Activated T-helper 17 cell treated with anti-CD3 and anti-CD28 coated beads, Interleukin-2, amount 50 U/mL, for 72 hours (primary cell): Measurements from ENCODE around the gene TRAPPC5. TPM values are rescaled to one million over a fixed set of nuclear protein-coding genes. Genes with fewer than 3 reads are reported as not detected.
A peak's percentile ranks its signal among the peaks of the same experiment; 100 is the strongest.

Source experiments
- ATAC-seq: fragments of 150-1000 bp; cut with Tn5 transposase; replicated peaks from 2 replicates; pipeline ENCODE4 v1.10.0; 2021; ENCODE audit warnings: mild to moderate bottlenecking, moderate library complexity
- H3K27ac Mint-ChIP-seq: one replicate; pipeline ENCODE4 v1.8.0; 2022; ENCODE audit warnings: mixed read lengths
- H3K27me3 Mint-ChIP-seq: one replicate; pipeline ENCODE4 v1.8.0; 2022; ENCODE audit warnings: mixed read lengths
- H3K36me3 Mint-ChIP-seq: one replicate; pipeline ENCODE4 v1.8.0; 2022; ENCODE audit warnings: low read depth, mild to moderate bottlenecking, mixed read lengths
- H3K4me1 Mint-ChIP-seq: one replicate; pipeline ENCODE4 v1.8.0; 2022; ENCODE audit warnings: mixed read lengths
- H3K4me3 Mint-ChIP-seq: one replicate; pipeline ENCODE4 v1.8.0; 2022; ENCODE audit warnings: mild to moderate bottlenecking, mixed read lengths
- H3K9me3 Mint-ChIP-seq: one replicate; pipeline ENCODE4 v1.8.0; 2022; ENCODE audit warnings: mixed read lengths
- total RNA-seq, 2 donors: library from RNA; stranded (reverse); gene quantifications; one replicate each; pipeline ENCODE4 v1.2.3, GENCODE V29; 2022

The TRAPPC5 gene
- 10 to 100 TPM; 61.8 to 82.5 TPM for total RNA-seq

DNA sequence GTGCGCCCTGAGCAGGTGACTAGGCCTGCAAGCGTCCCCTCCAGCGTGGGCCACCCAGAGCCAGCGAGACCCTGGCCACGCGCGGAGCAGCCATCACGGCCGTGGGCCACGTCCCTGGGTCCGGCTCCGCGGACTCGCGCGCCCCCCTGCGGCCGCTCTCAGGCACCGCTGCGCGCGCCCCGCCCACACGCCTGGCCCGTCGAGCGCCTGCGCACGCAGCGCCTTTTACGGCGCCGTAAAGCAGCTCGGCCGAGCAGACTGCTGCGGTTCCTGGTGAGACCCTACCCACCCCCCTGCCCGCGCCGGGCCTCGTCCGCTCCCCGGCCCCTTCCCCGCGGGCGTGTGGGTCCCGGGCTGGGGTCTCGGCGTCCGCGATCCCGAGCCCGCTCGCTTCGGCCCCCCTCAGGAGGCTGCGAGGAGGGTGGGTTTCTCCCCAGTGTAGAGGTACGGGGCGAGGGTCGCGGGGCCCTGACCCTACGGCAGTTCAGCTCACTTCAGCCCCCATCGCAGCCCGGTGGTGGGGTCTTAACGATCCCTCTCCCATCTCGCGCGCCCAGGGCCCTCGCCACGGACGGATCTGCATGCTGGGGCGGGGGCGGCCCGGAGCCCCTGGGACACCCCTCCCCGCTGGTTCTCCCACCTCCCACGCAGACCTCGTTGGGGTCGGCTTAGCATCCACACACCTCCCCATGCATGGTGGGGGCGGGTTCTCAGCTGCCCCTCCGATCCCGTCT is at the start of gene TRAPPC5:
TSS of gene TRAPPC5 (plus strand) at position 228 of the 734 bp plus-strand sequence. CDS start 1,421 bp downstream, outside the sequence.
- ATAC-seq, result peak; percentile 43
- H3K4me3 Mint-ChIP-seq, result peak within 1 kb of the TSS; percentile 86
- H3K27ac Mint-ChIP-seq, result peak within 1 kb of the TSS; percentile 93
- H3K27me3 Mint-ChIP-seq, result peaks cover 9% of the 10 kb centered on the region
- H3K9me3 Mint-ChIP-seq, result no peaks in the 10 kb centered on the region
- H3K36me3 Mint-ChIP-seq, result peaks cover 39% of the 10 kb centered on the region
- peaks cover 13% of the 10 kb centered on the region for H3K4me1 Mint-ChIP-seq

DNA sequence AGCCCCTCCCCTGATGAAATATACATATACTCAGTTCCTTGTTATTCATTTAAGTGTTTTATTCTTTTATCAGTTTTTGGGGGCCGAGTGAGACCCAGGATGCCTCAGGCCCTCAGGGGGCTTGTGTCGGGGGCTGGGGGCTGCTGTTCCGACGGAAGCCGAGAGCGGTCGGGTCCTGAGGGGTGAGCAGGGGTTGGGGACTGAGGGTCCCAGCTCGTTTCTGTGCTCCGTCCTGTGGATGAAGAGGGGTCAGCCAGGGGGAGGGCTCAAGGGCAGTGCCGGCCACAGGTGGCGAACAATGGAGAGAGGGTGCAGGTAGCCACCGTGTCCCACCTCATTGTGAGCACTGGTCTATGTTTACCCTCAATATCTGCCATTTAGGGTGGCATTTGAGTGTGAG is 49.1 kb upstream of the TRAPPC5 start:
- H3K27me3 Mint-ChIP-seq, result no peaks in the 10 kb centered on the region

DNA sequence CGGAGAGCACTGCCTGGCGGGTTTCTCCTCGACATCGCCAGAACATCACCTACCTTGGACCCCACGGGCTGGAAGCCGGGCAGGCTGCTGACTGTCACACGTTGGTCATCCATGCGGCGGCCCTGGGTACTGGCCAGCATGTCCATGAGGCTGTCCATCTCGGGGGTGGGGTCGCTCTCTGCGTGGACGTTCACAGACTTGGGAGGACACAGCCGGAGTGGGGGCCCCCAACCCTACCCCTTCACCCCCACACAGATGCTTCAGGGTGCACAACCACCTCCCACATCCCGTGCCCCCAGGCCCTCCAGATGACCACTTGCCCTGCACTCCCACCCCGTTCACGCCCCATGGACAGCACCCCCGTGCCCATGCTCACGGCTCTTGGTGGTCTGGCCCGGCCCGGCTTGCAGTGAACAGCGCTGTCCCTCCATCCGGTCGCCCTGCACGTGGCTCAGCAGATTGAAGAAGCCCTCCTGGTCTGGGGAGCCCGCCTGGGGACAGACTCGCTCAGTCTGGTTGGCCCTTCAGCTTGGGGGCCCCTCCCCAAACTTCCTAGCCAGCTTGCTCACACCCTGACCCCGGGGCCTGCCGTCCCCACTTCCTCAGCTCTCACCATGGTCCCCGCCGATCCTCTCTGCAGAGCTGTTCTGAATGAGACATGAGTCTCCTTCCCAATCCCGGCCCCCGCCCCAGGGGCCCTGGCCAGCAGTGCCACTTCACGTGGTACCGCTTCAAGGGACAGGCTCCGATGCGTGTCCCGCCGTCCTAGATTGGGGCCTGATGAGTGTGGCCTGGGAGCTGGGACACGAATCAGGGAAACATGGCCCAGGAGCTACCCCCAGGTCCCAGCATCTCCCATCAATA is 48.1 kb upstream of the TRAPPC5 start:
- peaks cover 34% of the 10 kb centered on the region for H3K36me3 Mint-ChIP-seq
- no peaks in the 10 kb centered on the region for H3K27me3 Mint-ChIP-seq
- no peaks in the 10 kb centered on the region for H3K9me3 Mint-ChIP-seq
- ATAC-seq, result no peak
- H3K4me1 Mint-ChIP-seq, result peaks cover 22% of the 10 kb centered on the region
- H3K4me3 Mint-ChIP-seq, result no peak overlapping the region
- no peak overlapping the region for H3K27ac Mint-ChIP-seq

More for the DNA sequence above, 49.1 kb upstream of the TRAPPC5 start:
- peaks cover 22% of the 10 kb centered on the region for H3K4me1 Mint-ChIP-seq
- peaks cover 37% of the 10 kb centered on the region for H3K36me3 Mint-ChIP-seq
- H3K4me3 Mint-ChIP-seq, result peak overlapping the region; percentile 16
- H3K27ac Mint-ChIP-seq, result no peak overlapping the region
- no peak for ATAC-seq
- no peaks in the 10 kb centered on the region for H3K9me3 Mint-ChIP-seq

GRCh38 chr19:7633698-7634097 is 46.9 kb upstream of the TRAPPC5 start, which contains the start of gene PCP2:
TSS of gene PCP2 (minus strand) at chr19:7633719. CDS start at chr19:7633457, 262 bp downstream.
- H3K4me1 Mint-ChIP-seq, result peaks cover 16% of the 10 kb centered on the region
- peaks cover 34% of the 10 kb centered on the region for H3K36me3 Mint-ChIP-seq
- H3K27me3 Mint-ChIP-seq, result no peaks in the 10 kb centered on the region
- H3K4me3 Mint-ChIP-seq, result peak within 1 kb of the TSS; percentile 83
- H3K27ac Mint-ChIP-seq, result peak within 1 kb of the TSS; percentile 28
- ATAC-seq, result no peak
- no peaks in the 10 kb centered on the region for H3K9me3 Mint-ChIP-seq

DNA sequence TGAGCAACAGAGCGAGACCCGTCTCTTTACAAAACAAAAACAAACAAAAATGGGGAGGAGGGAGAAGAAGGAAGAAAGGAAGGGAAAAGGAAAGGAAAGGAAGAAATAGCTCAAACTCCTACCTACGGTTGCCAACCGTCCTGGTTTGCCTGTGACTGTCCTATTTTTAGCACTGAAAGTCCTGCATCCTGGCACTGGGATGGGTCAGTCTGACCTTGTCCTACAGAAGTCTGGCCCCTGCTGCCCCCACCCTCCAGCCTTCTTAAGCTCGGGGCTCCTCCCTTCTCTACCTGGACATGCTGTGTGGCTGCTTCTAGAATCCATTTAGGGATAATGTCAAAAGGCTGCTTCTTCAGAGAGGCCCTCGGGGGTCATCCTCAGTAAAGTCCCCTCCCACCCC is 45.0 kb upstream of the TRAPPC5 start:
- peak overlapping the region; percentile 83 for H3K4me3 Mint-ChIP-seq
- no peak for ATAC-seq
- H3K9me3 Mint-ChIP-seq, result no peaks in the 10 kb centered on the region
- peaks cover 39% of the 10 kb centered on the region for H3K36me3 Mint-ChIP-seq
- peak overlapping the region; percentile 88 for H3K27ac Mint-ChIP-seq
- H3K4me1 Mint-ChIP-seq, result peaks cover 15% of the 10 kb centered on the region
- H3K27me3 Mint-ChIP-seq, result no peaks in the 10 kb centered on the region

DNA sequence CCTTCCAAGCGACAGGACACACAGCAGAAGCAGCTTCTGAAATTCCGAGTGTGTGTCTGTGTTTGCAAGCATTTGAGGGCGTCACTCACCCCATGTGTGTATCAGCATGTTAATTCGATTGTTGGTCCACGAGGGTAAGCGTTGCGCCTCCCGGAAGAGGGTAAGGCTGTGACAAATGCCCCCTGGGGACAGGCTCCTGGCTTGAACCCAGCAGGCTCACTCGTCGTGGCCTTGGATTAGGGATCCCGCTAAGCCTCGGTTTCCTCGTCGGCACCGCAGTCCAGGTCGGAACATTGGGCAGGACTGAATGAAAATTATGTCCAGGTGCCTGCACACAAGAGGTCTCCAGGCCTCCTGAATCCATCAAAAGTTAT is 44.3 kb upstream of the TRAPPC5 start:
- Mint-ChIP-seq H3K4me1 (peaks cover 15% of the 10 kb centered on the region), H3K36me3 (peaks cover 39% of the 10 kb centered on the region), H3K4me3 (peak overlapping the region; percentile 83), H3K9me3 (no peaks in the 10 kb centered on the region), H3K27ac (peak overlapping the region; percentile 88), H3K27me3 (no peaks in the 10 kb centered on the region)
- ATAC-seq, result no peak

DNA sequence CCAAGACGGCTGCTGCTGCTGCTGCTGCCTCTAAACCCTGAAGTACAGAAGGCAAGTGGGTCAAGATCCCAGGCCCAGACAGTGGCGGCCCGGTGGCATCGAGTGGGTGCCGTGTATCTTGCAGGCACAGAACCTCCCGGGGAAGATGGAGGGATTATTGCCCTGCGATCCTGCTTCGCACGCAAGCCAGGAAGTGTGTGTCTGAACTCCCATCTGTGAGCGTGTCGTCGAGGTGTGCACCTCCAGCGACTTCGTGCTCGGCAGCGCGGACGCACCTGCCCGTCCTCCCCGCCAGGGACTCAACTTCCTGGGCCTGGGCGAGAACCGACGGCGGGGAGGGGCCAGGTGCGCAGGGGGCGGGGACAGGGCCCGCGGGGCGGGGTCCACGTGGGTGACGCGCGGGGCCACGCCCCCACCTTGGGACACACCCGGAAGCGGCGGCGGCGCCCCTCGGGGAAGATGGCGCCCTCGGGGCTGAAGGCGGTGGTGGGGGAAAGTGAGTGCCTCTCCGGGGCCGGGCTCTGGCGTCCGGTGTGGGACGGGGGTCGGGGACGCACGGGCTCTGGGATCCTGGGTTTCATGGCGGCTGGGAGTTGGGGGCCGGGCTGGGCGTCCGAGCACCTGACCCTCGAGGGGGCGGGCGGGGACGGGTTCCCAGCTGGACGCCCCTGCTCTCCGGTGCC is 43.8 kb upstream of the TRAPPC5 start, which contains the start of gene STXBP2:
TSS of gene STXBP2 (plus strand) at position 420 of the 683 bp plus-strand sequence. CDS start at position 460, 40 bp downstream.
- peaks cover 15% of the 10 kb centered on the region for H3K4me1 Mint-ChIP-seq

GRCh38 chr19:7637374-7638256 is 43.0 kb upstream of the TRAPPC5 start:
- H3K27me3 Mint-ChIP-seq, result no peaks in the 10 kb centered on the region
- no peaks in the 10 kb centered on the region for H3K9me3 Mint-ChIP-seq
- peaks cover 33% of the 10 kb centered on the region for H3K36me3 Mint-ChIP-seq
- peak overlapping the region; percentile 88 for H3K27ac Mint-ChIP-seq
- peak; percentile 37 for ATAC-seq
- H3K4me1 Mint-ChIP-seq, result peaks cover 15% of the 10 kb centered on the region
- peak overlapping the region; percentile 83 for H3K4me3 Mint-ChIP-seq

More for the DNA sequence above, 43.8 kb upstream of the TRAPPC5 start, which contains the start of gene STXBP2:
- H3K36me3 Mint-ChIP-seq, result peaks cover 34% of the 10 kb centered on the region
- no peaks in the 10 kb centered on the region for H3K9me3 Mint-ChIP-seq
- ATAC-seq, result peak; percentile 98
- H3K4me3 Mint-ChIP-seq, result peak within 1 kb of the TSS; percentile 83
- H3K27ac Mint-ChIP-seq, result peak within 1 kb of the TSS; percentile 88
- H3K27me3 Mint-ChIP-seq, result no peaks in the 10 kb centered on the region

GRCh38 chr19:7638802-7639465 is 41.7 kb upstream of the TRAPPC5 start:
- Mint-ChIP-seq H3K27ac (no peak overlapping the region), H3K4me3 (peak overlapping the region; percentile 23), H3K9me3 (no peaks in the 10 kb centered on the region), H3K27me3 (no peaks in the 10 kb centered on the region), H3K36me3 (peaks cover 30% of the 10 kb centered on the region), H3K4me1 (peaks cover 15% of the 10 kb centered on the region)
- ATAC-seq, result no peak

GRCh38 chr19:7639863-7640348 is 40.7 kb upstream of the TRAPPC5 start:
- Mint-ChIP-seq H3K36me3 (peaks cover 30% of the 10 kb centered on the region), H3K4me1 (peaks cover 11% of the 10 kb centered on the region), H3K27me3 (no peaks in the 10 kb centered on the region), H3K27ac (no peak overlapping the region), H3K4me3 (no peak overlapping the region), H3K9me3 (no peaks in the 10 kb centered on the region)
- ATAC-seq, result no peak

GRCh38 chr19:7640803-7641202 is 39.8 kb upstream of the TRAPPC5 start:
- no peak overlapping the region for H3K4me3 Mint-ChIP-seq
- no peak overlapping the region for H3K27ac Mint-ChIP-seq
- H3K4me1 Mint-ChIP-seq, result peaks cover 11% of the 10 kb centered on the region
- no peaks in the 10 kb centered on the region for H3K9me3 Mint-ChIP-seq
- no peaks in the 10 kb centered on the region for H3K27me3 Mint-ChIP-seq
- H3K36me3 Mint-ChIP-seq, result peaks cover 34% of the 10 kb centered on the region
- ATAC-seq, result no peak

DNA sequence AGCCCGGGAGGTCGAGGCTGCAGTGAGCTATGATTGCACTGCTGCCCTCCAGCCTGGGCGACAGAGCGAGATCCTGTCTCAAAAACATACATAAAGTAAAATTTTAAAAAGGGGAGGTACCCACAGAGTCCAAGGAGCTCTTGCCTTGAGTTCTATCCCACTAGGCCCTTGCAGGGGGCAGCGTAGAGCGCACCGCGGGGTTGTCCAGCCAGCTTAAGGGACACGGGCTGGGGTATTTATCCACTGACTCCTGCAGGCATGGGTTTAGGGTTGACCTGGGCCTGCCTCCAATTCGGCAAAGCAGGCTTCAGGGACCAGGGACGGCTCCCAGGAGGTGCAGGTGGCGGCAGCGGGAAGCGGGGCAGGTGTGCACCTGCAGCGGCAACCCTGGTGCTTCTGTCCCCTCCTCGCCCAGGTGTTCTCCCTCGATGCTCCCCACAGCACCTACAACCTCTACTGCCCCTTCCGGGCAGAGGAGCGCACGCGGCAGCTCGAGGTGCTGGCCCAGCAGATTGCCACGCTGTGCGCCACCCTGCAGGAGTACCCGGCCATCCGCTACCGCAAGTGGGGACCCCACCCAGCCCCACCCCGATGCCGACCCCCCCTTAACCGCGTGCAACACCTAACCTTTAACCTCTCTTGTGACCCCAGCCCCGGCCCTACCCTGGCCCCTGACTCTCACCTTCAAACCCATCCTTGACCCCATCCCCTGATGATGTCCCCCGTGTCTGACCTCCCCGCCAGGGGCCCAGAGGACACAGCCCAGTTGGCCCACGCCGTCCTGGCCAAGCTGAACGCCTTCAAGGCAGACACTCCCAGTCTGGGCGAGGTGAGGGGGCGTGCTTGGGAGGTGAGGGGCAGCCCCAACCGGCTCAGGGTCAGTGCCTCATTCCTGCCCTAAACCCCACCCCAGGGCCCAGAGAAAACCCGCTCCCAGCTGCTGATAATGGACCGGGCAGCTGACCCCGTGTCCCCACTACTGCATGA is 39.0 kb upstream of the TRAPPC5 start:
- Mint-ChIP-seq H3K9me3 (no peaks in the 10 kb centered on the region), H3K27me3 (no peaks in the 10 kb centered on the region), H3K4me1 (peaks cover 11% of the 10 kb centered on the region), H3K27ac (no peak overlapping the region), H3K4me3 (no peak overlapping the region), H3K36me3 (peaks cover 37% of the 10 kb centered on the region)
- no peak for ATAC-seq
